Activated T-cell treated with anti-CD3 and anti-CD28 coated beads, Interleukin-2, amount 50 U/mL, for 4 hours (primary cell): ENCODE measurements around the gene HASPIN. TPM values are rescaled to one million over a fixed set of nuclear protein-coding genes. Genes with fewer than 3 reads are reported as not detected.
A peak's percentile ranks its signal among the peaks of the same experiment; 100 is the strongest.
"Not testable (repeated sequence)": the region's sequence is repeated elsewhere in the genome, so short reads cannot be mapped to it uniquely, and the experiment has no call there.

Experiments used
- ATAC-seq, 2 donors: fragments of 200-7000 bp; cut with Tn5 transposase; one replicate each; pipeline ENCODE4 v1.10.0; 2021
- DNase-seq: peaks from one replicate; pipeline ENCODE4 v3.0.0-alpha.2; 2020
- H3K27me3 Mint-ChIP-seq: one replicate; pipeline ENCODE4 v1.8.0; 2021; ENCODE audit warnings: low read depth, mixed read lengths
- H3K36me3 Mint-ChIP-seq: one replicate; pipeline ENCODE4 v1.8.0; 2022; ENCODE audit warnings: mixed read lengths; ENCODE audit not compliant: insufficient read depth
- H3K4me1 Mint-ChIP-seq: one replicate; pipeline ENCODE4 v1.8.0; 2021; ENCODE audit warnings: low read depth, mixed read lengths
- H3K4me3 Mint-ChIP-seq: one replicate; pipeline ENCODE4 v1.8.0; 2021; ENCODE audit warnings: mild to moderate bottlenecking, moderate library complexity, mixed read lengths
- H3K9me3 Mint-ChIP-seq: one replicate; pipeline ENCODE4 v1.8.0; 2021; ENCODE audit warnings: mixed read lengths
- total RNA-seq, 3 donors: library from RNA; stranded (reverse); gene quantifications; one replicate each; pipeline ENCODE4 v1.2.1, GENCODE V29; 2021

The HASPIN gene
- total RNA-seq, 3 donors from 2014 or later, result 7.3 to 12.2 (median 11.1) TPM

DNA sequence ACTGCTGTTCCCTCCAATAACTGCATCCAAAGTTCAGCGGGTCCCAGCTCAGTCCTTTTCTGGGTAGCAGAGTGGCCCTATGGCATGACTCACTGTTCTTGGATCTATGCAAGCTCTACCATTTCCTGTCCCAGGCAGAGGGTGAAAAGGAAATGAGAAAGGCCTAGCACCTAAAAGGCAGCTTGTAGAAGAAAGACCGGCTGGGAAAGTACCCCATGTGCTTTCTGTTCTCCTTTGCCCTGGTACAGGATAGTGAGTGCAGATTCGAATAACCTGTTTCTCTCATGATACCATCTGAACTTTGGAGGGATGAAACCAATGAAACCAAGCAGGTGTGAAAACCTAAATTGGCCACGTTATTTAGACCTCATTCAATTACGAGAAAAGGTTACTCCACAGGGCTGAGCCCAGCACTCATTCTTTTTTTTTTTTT, 12.7 kb upstream of the HASPIN start:
- H3K4me3 Mint-ChIP-seq, result peak overlapping the region; percentile 25
- H3K4me1 Mint-ChIP-seq, result peaks cover 49% of the 10 kb centered on the region
- peak; percentile 99 for ATAC-seq
- no peaks in the 10 kb centered on the region for H3K9me3 Mint-ChIP-seq
- peaks cover 15% of the 10 kb centered on the region for H3K36me3 Mint-ChIP-seq
- no peaks in the 10 kb centered on the region for H3K27me3 Mint-ChIP-seq
- peak; percentile 63 for DNase-seq

DNA sequence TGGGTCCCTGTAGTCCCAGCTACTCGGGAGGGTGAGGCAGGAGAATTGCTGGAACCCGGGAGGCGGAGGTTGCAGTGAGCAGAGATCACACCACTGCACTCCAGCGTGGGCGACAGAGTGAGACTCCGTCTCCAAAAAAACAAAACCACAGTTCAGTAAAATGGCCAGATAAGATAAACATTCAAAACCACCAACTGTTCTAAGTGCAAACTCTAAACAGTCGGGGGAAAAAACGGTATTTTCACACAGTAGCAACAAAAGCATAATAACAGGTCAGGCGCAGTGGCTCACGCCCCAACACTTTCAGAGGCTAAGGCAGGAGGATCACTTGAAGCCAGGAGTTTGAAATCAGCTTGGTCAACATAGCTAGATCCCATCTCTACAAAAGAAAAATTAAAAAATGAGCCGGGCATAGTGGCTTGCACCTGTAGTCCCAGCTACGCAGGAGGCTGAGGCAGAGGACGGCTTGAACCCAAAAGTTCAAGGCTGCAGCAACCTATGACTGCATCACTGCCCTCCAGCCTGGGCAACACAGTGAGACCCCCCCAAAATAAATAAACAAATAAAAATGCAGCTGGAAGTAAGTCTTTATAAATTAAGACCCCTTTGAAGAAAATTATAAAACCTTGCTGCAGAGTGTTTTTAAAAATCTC, 10.8 kb upstream of the HASPIN start:
- DNase-seq (no peak), ATAC-seq (peak; percentile 7 to 14)
- no peaks in the 10 kb centered on the region for H3K27me3 Mint-ChIP-seq
- H3K4me3 Mint-ChIP-seq, result no peak overlapping the region
- H3K4me1 Mint-ChIP-seq, result peaks cover 50% of the 10 kb centered on the region
- no peaks in the 10 kb centered on the region for H3K9me3 Mint-ChIP-seq
- peaks cover 27% of the 10 kb centered on the region for H3K36me3 Mint-ChIP-seq

DNA sequence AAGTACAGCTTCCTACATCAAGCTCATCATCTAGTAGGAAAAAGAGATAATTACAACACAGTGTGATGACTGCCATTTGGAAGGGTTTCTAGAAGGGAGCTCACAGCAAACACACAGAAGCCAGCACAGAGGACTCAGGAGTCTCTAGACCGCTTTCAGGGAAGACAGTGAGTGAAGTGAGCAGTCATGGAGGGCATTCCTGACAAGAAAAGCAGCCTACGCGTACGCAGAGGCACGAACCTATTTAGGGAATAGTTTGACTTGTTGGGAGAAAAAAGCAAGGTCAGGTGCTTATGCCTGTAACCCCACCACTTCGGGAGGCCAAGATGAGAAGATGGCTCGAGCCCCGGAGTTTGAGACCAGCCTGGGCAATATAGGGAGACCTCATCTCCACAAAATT, 8.4 kb upstream of the HASPIN start:
- Mint-ChIP-seq H3K36me3 (peaks cover 35% of the 10 kb centered on the region), H3K4me1 (peaks cover 44% of the 10 kb centered on the region), H3K9me3 (no peaks in the 10 kb centered on the region), H3K27me3 (no peaks in the 10 kb centered on the region), H3K4me3 (no peak overlapping the region)
- ATAC-seq, result no peak
- no peak for DNase-seq

DNA sequence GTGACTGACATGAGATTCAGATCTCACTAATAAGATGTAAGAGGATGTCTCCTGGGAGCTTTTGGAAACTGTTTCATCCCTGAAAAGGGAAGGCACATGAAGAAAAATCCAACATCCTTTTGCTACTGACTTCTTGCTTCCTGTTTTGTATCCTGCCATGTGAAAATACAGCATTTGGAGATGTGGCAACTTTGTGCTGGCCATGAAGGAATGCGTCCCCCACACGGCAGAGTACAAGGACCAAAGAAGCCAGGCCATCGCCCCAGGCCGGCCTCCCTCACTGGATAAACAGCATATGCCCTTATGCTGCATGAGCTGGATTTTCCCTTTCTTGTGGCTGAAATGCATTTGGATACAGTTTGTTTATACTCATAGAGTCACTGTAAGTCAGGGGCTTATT, 5.5 kb upstream of the HASPIN start:
- Mint-ChIP-seq H3K4me1 (peaks cover 40% of the 10 kb centered on the region), H3K36me3 (peaks cover 35% of the 10 kb centered on the region), H3K9me3 (no peaks in the 10 kb centered on the region), H3K4me3 (no peak overlapping the region), H3K27me3 (no peaks in the 10 kb centered on the region)
- DNase-seq, result no peak
- no peak for ATAC-seq

DNA sequence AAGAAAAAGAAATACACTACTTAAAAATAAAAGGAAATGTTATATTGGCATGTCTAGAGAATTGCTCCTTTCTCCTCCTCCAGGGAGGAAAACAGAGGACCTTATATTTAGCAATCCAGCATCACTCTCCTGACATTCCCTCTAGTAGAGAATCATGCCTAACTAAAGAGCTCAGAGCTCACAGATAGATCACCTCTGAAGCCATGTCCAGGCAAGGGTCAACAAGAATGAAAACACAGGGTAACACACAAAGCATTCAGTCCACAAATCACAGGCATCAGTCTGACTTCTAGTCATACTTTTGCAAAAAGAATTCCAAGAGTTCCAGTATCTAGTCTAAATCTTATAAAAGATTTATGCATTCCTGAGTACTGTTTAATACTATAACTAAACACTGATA, 4.4 kb upstream of the HASPIN start:
- Mint-ChIP-seq H3K36me3 (peaks cover 35% of the 10 kb centered on the region), H3K27me3 (no peaks in the 10 kb centered on the region), H3K4me3 (no peak overlapping the region), H3K9me3 (no peaks in the 10 kb centered on the region), H3K4me1 (peaks cover 38% of the 10 kb centered on the region)
- ATAC-seq (no peak), DNase-seq (no peak)

DNA sequence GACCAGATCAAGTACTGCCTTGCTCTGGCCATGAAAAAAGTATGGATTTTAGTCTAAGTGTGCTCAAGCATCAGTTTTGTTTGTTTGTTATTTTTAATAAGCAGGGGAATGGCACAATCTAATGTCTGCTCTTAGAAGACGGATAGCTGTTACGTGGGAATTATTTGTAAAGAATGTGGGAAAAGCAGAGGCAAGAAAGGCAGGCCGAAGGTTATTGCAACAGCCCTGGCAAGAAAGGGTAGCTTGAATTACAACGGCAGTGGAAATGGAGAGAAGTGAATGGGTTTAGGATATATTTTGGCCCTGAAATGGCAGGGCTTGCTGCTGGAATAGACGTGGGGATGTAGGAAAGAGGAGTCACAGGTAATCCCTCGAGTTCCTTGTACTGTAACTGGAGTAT, 987 bp upstream of the HASPIN start:
- Mint-ChIP-seq H3K9me3 (no peaks in the 10 kb centered on the region), H3K4me1 (peaks cover 38% of the 10 kb centered on the region)
- DNase-seq, result no peak

DNA sequence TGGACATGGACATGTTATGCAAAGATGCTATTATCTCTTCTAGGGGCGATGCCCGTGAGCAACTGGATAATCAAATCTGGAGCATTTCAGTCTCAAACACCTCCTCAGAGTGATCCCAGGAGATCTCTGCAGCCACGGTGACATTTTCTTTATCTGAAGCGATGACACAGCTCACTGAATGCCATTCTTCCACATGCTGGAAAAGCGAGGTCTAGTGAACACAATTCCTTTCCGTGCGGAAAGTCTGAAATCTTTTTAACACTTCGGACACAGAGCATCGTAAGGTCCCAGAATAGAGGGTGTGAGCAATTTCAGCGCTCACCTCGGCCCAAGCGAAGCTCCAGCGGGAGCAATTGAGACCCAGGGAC, 531 bp upstream of the HASPIN start:
- H3K9me3 Mint-ChIP-seq, result no peaks in the 10 kb centered on the region
- H3K27me3 Mint-ChIP-seq, result no peaks in the 10 kb centered on the region
- peaks cover 17% of the 10 kb centered on the region for H3K36me3 Mint-ChIP-seq
- DNase-seq (no peak), ATAC-seq (no peak)
- H3K4me3 Mint-ChIP-seq, result peak overlapping the region; percentile 92
- H3K4me1 Mint-ChIP-seq, result peaks cover 38% of the 10 kb centered on the region

More for the DNA sequence above, 987 bp upstream of the HASPIN start:
- H3K36me3 Mint-ChIP-seq, result peaks cover 17% of the 10 kb centered on the region
- no peaks in the 10 kb centered on the region for H3K27me3 Mint-ChIP-seq
- peak overlapping the region; percentile 92 for H3K4me3 Mint-ChIP-seq
- ATAC-seq, result no peak

DNA sequence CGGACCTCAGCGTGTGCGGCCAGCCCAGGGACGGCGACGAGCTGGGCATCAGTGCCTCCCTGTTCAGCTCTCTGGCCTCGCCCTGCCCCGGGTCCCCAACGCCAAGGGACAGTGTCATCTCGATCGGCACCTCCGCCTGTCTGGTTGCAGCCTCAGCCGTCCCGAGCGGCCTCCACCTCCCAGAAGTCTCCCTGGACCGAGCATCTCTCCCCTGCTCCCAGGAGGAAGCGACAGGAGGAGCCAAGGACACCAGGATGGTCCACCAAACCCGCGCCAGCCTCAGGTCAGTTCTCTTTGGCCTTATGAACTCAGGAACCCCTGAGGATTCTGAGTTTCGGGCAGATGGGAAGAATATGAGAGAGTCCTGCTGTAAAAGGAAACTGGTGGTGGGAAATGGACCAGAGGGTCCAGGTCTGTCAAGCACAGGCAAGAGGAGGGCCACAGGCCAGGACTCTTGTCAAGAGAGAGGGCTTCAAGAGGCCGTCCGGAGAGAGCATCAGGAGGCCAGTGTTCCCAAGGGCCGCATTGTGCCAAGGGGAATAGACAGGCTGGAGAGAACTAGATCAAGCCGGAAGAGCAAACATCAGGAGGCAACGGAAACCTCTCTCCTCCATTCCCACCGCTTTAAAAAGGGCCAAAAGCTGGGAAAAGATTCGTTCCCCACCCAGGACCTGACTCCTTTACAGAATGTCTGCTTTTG, 825 bp downstream of the HASPIN start:
- DNase-seq, result no peak
- Mint-ChIP-seq H3K36me3 (peaks cover 13% of the 10 kb centered on the region), H3K4me3 (peak overlapping the region; percentile 92), H3K4me1 (peaks cover 33% of the 10 kb centered on the region), H3K9me3 (no peaks in the 10 kb centered on the region), H3K27me3 (no peaks in the 10 kb centered on the region)
- ATAC-seq, result no peak

DNA sequence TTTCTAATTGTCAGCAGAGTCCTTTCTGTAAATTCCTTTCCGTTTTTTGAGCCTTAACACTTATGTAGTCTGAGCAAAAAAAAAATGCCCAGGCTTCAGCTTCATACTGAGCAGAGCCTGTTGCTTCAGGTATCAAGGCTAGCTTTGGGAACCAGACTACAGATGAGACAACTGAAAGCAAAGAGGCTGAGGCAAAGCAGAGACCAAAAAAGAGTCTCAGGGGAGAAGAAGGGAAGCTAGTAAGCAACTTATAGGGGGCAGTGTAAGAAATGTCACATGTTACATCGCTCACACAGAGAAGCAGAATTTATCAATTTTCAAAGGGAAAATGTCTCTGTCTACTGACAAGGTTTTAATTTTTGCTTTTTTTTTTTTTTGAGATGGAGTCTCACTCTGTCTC, 3.3 kb downstream of the HASPIN start:
- Mint-ChIP-seq H3K9me3 (no peaks in the 10 kb centered on the region), H3K4me1 (peaks cover 15% of the 10 kb centered on the region), H3K36me3 (peaks cover 6% of the 10 kb centered on the region), H3K27me3 (no peaks in the 10 kb centered on the region), H3K4me3 (no peak overlapping the region)
- DNase-seq (no peak), ATAC-seq (no peak)

DNA sequence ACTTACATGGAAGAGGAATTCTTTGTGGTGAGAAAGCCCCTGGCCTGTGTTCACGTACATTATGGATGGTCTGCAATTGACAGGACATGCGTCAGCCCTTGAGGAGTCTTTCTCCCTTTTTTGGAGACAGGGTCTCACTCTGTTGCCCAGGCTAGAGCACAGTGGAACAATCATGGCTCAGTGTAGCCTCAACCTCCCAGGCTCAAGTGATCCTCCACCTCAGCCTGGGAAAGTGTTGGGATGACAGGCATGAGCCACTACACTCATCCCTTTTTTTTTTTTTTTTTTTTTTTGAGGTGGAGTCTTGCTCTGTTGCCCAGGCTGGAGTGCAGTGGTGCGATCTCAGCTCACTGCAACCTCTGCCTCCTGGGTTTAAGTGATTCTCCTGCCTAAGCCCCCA, 4.4 kb downstream of the HASPIN start:
- not testable (repeated sequence) for H3K36me3 Mint-ChIP-seq

DNA sequence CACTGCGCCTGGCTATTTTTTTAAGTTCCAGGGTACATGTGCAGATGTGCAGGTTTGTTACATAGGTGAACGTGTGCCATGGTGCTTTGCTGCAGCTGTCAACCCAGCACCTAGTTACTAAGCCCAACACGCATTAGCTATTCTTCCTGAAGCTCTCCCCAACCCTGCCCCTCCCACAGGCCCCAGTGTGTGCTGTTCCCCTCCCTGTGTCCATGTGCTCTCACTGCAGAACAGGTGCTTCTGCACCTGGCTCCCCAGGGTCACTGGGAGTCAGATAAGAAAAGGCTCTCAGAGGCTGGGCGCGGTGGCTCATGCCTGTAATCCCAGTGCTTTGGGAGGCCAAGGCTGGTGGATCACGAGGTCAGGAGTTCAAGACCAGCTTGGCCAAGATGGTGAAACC, 6.2 kb downstream of the HASPIN start:
- Mint-ChIP-seq H3K4me3 (no peak overlapping the region), H3K36me3 (no peaks in the 10 kb centered on the region), H3K4me1 (no peaks in the 10 kb centered on the region), H3K27me3 (no peaks in the 10 kb centered on the region), H3K9me3 (no peaks in the 10 kb centered on the region)
- ATAC-seq (no peak), DNase-seq (no peak)

More for the DNA sequence above, 4.4 kb downstream of the HASPIN start:
- H3K9me3 Mint-ChIP-seq, DNase-seq, H3K4me3 Mint-ChIP-seq, H3K4me1 Mint-ChIP-seq, ATAC-seq, H3K27me3 Mint-ChIP-seq: not testable (repeated sequence)

DNA sequence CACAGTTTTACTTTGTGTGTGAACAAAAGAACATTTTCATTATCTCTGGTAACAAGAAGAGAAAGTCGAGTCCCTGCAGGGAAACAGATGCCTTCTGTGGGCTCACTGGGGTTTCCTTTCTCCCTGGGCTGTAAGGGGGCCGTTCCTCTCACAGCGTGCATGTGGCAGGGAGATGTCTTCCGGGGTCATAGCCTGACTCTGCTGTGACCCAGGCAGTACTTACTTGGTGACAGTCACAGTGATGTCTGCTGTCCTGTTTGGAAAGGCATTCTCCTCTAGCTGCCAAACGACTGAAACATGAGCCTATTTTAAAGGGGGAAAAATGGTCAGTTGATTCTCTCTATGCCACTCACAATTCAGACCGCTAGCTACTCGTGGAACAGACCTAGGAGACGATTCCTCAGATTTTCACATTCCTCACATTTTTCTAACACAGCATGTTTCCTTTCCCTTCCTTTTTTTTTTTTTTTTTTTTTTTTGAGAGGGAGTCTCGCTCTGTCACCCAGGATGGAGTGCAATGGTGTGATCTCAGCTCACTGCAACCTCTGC, 7.3 kb downstream of the HASPIN start:
- H3K36me3 Mint-ChIP-seq, result no peaks in the 10 kb centered on the region
- no peaks in the 10 kb centered on the region for H3K27me3 Mint-ChIP-seq
- H3K9me3 Mint-ChIP-seq, result no peaks in the 10 kb centered on the region
- DNase-seq (no peak), ATAC-seq (no peak)
- H3K4me3 Mint-ChIP-seq, result no peak overlapping the region
- no peaks in the 10 kb centered on the region for H3K4me1 Mint-ChIP-seq

DNA sequence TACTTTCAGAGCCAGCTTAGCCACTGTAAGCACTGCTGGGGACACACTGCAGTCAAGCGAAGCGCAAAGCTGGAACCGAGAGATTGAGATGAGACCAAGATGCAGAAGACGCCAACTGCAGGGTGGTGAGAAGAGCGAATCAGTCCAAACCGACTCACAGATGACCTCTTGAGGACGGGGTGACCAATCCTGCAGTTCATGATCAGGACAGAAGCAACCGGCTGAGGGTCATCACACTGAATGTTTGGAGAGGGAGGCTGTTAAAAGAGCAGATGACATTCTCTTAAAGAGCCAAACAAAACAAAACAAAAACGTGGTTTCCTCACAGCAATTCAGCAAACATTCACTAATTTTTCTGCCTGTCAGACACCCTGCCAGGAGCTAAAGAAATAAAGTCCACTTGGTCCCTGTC, 8.5 kb downstream of the HASPIN start:
- Mint-ChIP-seq H3K36me3 (no peaks in the 10 kb centered on the region), H3K27me3 (peaks cover 3% of the 10 kb centered on the region), H3K4me1 (no peaks in the 10 kb centered on the region), H3K4me3 (no peak overlapping the region), H3K9me3 (no peaks in the 10 kb centered on the region)
- DNase-seq (no peak), ATAC-seq (no peak)

DNA sequence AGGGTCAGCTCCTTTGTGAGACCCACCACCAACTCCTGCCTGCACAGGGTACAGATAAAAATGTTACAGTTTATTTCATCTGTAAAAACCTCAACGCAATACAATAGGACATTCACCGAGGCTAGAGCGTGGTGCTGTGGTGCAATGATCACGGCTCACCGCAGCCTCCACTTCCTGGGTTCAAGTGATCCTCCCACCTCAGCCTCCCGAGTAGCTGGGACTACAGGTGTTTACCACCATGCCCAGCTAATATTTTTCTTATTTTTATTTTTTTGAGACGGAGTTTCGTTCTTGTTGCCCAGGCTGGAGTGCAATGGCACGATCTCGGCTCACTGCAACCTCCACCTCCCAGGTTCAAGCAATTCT, 11.2 kb downstream of the HASPIN start:
- H3K9me3 Mint-ChIP-seq, DNase-seq, H3K36me3 Mint-ChIP-seq, H3K27me3 Mint-ChIP-seq, ATAC-seq, H3K4me3 Mint-ChIP-seq: not testable (repeated sequence)
- peaks cover 20% of the 10 kb centered on the region for H3K4me1 Mint-ChIP-seq

DNA sequence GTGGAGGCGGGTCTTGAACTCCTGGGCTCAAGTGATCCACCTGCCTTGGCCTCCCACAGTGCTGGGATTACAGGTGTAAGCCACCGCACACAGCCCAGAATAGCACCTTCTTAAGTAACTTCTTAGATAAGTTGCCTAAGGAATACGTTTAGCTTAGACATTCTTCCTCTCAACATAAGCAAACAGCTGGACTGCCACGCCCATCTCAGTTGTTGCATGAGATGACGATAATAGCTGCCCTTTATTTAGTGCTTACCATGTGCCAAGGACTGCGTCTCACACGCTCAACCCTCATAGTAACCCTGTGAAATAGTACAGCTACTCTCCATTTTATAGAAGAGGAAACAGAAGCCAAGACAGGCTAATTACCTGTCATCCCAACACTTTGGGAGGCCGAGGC, 11.8 kb downstream of the HASPIN start:
- Mint-ChIP-seq H3K4me1 (peaks cover 26% of the 10 kb centered on the region), H3K4me3 (no peak overlapping the region), H3K36me3 (no peaks in the 10 kb centered on the region), H3K9me3 (no peaks in the 10 kb centered on the region), H3K27me3 (peaks cover 3% of the 10 kb centered on the region)
- DNase-seq (no peak), ATAC-seq (no peak)
